Nephron (organoid): ENCODE measurements around the gene HSPA12B.

Experiments
- H3K27ac Mint-ChIP-seq, 3 experiments: 2 replicates each; pipeline ENCODE4 v1.8.0; 2020; ENCODE audit warnings: mixed read lengths in 3 of 3, mild to moderate bottlenecking in 2 of 3, moderate library complexity in 1 of 3
- H3K27me3 Mint-ChIP-seq: 2 replicates; pipeline ENCODE4 v1.8.0; 2021; ENCODE audit warnings: low read depth, mild to moderate bottlenecking, moderate library complexity, mixed read lengths
- H3K36me3 Mint-ChIP-seq: 2 replicates; pipeline ENCODE4 v1.8.0; 2020; ENCODE audit warnings: low read depth, mixed read lengths
- H3K4me1 Mint-ChIP-seq: 2 replicates; pipeline ENCODE4 v1.8.0; 2020; ENCODE audit warnings: mixed read lengths
- H3K4me3 Mint-ChIP-seq, 3 experiments: 2 replicates each; pipeline ENCODE4 v1.8.0; 2020; ENCODE audit warnings: mild to moderate bottlenecking in 3 of 3, mixed read lengths in 3 of 3, moderate library complexity in 2 of 3
- H3K9me3 Mint-ChIP-seq: 2 replicates; pipeline ENCODE4 v1.8.0; 2020; ENCODE audit warnings: mixed read lengths
- CTCF ChIP-seq, 3 experiments: fragments of 200-600 bp; sonication (generic); IDR thresholded peaks; one replicate each; pipeline ENCODE4 v1.5.0; 2021; ENCODE audit warnings: antibody characterized with exemption in 3 of 3; ENCODE audit not compliant: unreplicated experiment in 3 of 3

Gene HSPA12B

DNA sequence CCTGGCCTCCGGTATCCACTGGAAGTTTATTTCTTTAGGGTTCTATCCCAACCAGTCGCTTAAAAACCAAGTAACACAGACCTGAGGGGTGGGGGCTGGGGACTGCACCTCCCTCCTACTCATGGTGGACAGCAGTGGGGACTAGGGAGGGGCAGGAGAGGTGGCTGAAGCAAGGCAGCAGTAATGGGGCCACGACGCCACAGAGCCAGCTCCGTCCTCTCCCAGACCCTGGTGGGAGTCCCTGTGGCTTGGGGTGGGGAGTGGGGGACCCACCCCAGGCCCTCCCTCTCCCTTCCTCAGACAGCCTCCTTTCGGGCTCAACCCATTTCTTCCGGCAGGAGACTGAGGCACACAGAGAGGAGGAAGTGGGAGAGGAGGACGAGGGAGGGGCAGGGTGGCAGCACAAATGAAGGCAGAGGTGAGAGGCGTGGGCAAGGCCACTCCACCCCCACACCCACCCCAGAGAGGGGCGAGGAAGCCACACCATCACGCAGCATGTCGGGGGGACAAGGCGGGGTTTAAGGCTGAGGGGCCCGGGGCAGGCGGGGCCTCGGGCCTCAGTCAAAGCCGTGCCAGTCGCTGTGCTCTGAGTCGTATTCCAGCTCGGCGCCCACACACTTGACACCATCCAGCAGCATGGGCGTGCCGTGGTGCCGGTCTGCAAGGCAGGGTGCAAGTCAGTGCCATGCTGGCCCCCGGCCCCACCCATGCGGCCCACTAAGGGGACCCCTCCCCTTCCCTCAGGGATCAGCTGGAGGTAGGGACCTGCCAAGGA lies 21.2 kb downstream of the HSPA12B start:
- peaks cover 26% of the 10 kb centered on the region for H3K36me3 Mint-ChIP-seq
- H3K4me1 Mint-ChIP-seq: no peaks in the 10 kb centered on the region
- no peaks in the 10 kb centered on the region for H3K9me3 Mint-ChIP-seq

DNA sequence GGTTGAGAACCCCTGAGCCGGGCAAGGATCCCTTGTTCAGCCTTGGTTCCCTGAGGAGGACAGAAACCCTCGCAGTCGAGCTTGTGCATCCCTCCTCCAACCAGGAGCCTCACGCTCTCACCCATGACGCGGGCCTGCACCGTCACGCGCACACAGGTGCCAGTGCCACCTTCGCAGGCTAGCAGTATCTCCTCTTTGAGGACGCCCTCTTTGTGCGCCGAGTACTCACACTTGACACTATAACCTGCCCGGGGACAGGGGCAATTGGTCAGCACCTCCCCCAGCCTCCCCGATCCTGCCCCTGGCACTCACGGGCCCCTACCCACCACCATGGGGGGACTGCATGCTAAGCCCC lies 21.8 kb downstream of the HSPA12B start:
- Mint-ChIP-seq H3K4me3 (no peak overlapping the region), H3K4me1 (no peaks in the 10 kb centered on the region), H3K27me3 (peaks cover 22% of the 10 kb centered on the region), H3K27ac (no peak overlapping the region), H3K9me3 (no peaks in the 10 kb centered on the region), H3K36me3 (peaks cover 26% of the 10 kb centered on the region)
- TF ChIP-seq CTCF (IDR thresholded peaks at IDR 0.05; ENCODE audit: unreplicated experiment in 3 of 3): no peak

More for the DNA sequence above, 21.2 kb downstream of the HSPA12B start:
- no peak overlapping the region for H3K27ac Mint-ChIP-seq
- TF ChIP-seq CTCF (IDR thresholded peaks at IDR 0.05; ENCODE audit: unreplicated experiment in 3 of 3): no peak
- peaks cover 25% of the 10 kb centered on the region for H3K27me3 Mint-ChIP-seq
- no peak overlapping the region for H3K4me3 Mint-ChIP-seq

DNA sequence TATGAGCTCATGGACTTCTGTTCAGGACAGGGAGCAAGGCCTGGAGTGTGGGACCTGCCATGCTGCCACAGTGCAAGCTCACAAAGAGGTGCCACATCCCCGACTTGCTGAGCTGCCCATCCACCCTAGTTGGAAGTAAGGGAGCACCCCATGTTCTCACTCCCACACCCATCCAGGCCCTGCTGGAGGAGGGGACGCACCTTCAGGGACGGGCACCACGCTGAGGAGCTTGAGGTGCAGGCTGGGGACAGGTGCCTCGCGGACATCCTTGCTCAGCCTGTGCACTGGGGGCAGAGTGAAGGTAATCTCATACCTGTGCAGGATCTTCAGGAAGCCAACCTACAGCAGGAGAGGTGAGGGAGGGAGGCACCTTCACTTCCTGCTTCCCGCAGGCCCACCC lies 22.8 kb downstream of the HSPA12B start:
- H3K36me3 Mint-ChIP-seq: peaks cover 30% of the 10 kb centered on the region
- TF ChIP-seq CTCF (IDR thresholded peaks at IDR 0.05; ENCODE audit: unreplicated experiment in 3 of 3): no peak
- H3K4me1 Mint-ChIP-seq: peaks cover 5% of the 10 kb centered on the region
- no peaks in the 10 kb centered on the region for H3K9me3 Mint-ChIP-seq
- H3K4me3 Mint-ChIP-seq: no peak overlapping the region
- H3K27me3 Mint-ChIP-seq: peaks cover 22% of the 10 kb centered on the region
- no peak overlapping the region for H3K27ac Mint-ChIP-seq

DNA sequence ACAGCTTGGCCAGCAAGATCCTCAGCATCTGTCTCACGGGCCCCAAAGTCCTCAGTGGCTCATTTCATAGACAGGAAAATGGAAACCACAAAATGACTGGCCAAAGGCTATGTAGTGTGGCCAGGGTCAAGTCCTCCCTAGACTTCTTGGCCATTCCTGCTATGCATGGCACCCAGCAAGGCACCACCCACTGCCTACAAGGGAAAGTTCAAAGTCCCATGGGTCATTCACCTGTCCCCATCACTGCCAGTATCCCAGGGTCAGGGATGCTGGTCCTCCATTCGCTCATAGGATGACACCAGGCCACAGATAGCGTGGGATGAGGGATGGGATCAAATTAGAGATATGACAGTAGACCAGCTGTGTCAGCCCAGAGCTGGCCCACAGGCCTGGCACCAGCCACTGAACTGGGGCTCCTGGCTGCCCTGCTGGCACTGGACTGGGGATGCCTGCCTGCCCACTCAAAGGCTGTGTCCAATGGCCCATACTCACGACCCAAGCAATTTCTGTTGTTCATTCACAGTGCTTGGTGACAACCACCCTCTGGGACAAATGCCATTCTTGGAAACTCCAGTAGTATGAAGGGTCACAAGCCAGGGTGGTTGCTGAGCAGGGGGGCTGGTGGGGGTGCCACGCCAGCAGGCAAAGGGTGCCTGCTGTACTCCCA lies 23.5 kb downstream of the HSPA12B start:
- no peak for TF ChIP-seq CTCF (IDR thresholded peaks at IDR 0.05; ENCODE audit: unreplicated experiment in 3 of 3)
- H3K9me3 Mint-ChIP-seq: no peaks in the 10 kb centered on the region
- peaks cover 16% of the 10 kb centered on the region for H3K27me3 Mint-ChIP-seq

DNA sequence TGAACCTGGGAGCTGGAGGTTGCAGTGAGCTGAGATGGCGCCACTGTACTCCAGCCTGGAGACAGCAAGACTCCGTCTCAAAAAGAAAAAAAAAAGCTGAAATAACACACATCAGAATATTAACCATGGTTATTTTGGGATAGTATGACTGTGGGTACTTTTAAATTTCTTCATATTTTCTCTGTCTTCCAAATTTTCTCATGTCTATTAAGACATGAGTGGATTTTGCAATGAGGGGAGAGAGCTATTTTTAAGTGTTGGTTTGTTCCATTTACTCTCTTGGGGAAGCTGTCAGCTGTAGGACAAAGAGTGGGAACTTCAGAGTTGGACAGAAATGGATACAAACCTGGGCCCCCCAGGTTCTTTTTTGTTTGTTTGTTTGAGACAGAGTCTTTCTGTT lies 24.8 kb downstream of the HSPA12B start:
- TF ChIP-seq CTCF (IDR thresholded peaks at IDR 0.05; ENCODE audit: unreplicated experiment in 3 of 3): no peak
- Mint-ChIP-seq H3K27me3 (peaks cover 9% of the 10 kb centered on the region), H3K27ac (no peak overlapping the region), H3K36me3 (peaks cover 21% of the 10 kb centered on the region), H3K9me3 (no peaks in the 10 kb centered on the region), H3K4me1 (peaks cover 12% of the 10 kb centered on the region), H3K4me3 (no peak overlapping the region)

More for the DNA sequence above, 23.5 kb downstream of the HSPA12B start:
- no peak overlapping the region for H3K4me3 Mint-ChIP-seq
- peaks cover 25% of the 10 kb centered on the region for H3K36me3 Mint-ChIP-seq
- no peak overlapping the region for H3K27ac Mint-ChIP-seq
- peaks cover 11% of the 10 kb centered on the region for H3K4me1 Mint-ChIP-seq
